K562 (cell line): ENCODE measurements around the gene OR2J3.

ENCODE experiments used
- FOXA3 ChIP-seq, 2 experiments: fragments of 450-650 bp in 1 of 2; sonication (generic) in 1 of 2; formaldehyde crosslinking; IDR thresholded peaks in 1 of 2; conservative IDR thresholded peaks in 1 of 2; 2 replicates each; pipeline versions ENCODE4 v1.4.0 to v1.8.0; 2020 to 2022; ENCODE audit warnings: mild to moderate bottlenecking in 2 of 2, missing genetic modification reagents in 1 of 2
- IRF2 ChIP-seq: sonication (generic); formaldehyde crosslinking; IDR thresholded peaks from 2 replicates; pipeline ENCODE4 v1.8.1; 2022; ENCODE audit warnings: mild to moderate bottlenecking, missing genetic modification reagents
- POLR3G ChIP-seq: IDR thresholded peaks from 2 replicates; pipeline ENCODE4 v1.6.1; 2011; ENCODE audit not compliant: insufficient read length, insufficient replicate concordance; ENCODE audit errors: extremely low read depth
- TARDBP ChIP-seq: fragments of 450-650 bp; IDR thresholded peaks from 2 replicates; pipeline ENCODE4 v1.6.1; 2016
- ZNF232 ChIP-seq: sonication (generic); formaldehyde crosslinking; IDR thresholded peaks from 2 replicates; pipeline ENCODE4 v1.8.0; 2022; ENCODE audit warnings: mild to moderate bottlenecking, missing genetic modification reagents
- TF ChIP-seq, protein P1 (sequence below): fragments of 450-650 bp; IDR thresholded peaks from 2 replicates; pipeline ENCODE4 v1.6.1; 2017; ENCODE audit warnings: antibody characterized with exemption
- TF ChIP-seq, protein P2 (sequence below), 2 experiments: fragments of 200-800 bp in 1 of 2; sonication (Bioruptor generic) in 1 of 2; sonication (generic) in 1 of 2; formaldehyde crosslinking in 1 of 2; IDR thresholded peaks in 1 of 2; conservative IDR thresholded peaks in 1 of 2; 2 replicates each; pipeline versions ENCODE4 v1.5.0 to v1.6.1; 2016 to 2020; ENCODE audit warnings: missing compliant biosample characterization in 1 of 2, missing genetic modification characterization in 1 of 2, missing genetic modification reagents in 1 of 2
- TF ChIP-seq, protein P3 (sequence below), 3 experiments: IDR thresholded peaks in 2 of 3; conservative IDR thresholded peaks in 1 of 3; 2 replicates each; pipeline ENCODE4 v1.5.1; 2011 to 2012; ENCODE audit warnings: low read length in 3 of 3, mild to moderate bottlenecking in 3 of 3, control low read depth in 2 of 3, improper control_type of control experiment in 1 of 3, inconsistent platforms in 1 of 3, low read depth in 1 of 3, mixed read lengths in 1 of 3, moderate library complexity in 1 of 3; ENCODE audit not compliant: insufficient read depth in 2 of 3
- TF ChIP-seq, protein P4 (sequence below): fragments of 450-650 bp; IDR thresholded peaks from 2 replicates; pipeline ENCODE4 v1.6.1; 2017; ENCODE audit warnings: mild to moderate bottlenecking, moderate library complexity

DNA sequence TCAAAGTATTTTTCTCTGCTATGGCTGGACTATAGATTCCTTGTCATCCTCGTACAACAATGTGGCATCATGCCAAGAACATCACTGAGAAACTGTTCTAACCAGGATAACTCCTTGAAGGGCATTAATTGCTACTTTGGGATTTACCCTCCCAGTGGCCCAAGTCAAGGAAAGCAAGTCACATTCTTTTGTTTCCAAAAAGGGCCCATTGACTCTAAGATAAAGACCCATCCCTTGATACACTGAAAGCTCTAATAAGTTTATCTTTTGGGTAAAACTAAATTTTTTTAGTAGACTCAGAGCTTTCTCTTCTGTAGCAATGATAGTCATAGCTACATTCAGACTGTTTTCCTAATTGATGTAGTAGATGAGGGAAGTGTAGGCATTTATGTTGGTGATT lies at the start of gene OR2J3:
- TF ChIP-seq POLR3G: no peak
- TF ChIP-seq, protein P1, sequence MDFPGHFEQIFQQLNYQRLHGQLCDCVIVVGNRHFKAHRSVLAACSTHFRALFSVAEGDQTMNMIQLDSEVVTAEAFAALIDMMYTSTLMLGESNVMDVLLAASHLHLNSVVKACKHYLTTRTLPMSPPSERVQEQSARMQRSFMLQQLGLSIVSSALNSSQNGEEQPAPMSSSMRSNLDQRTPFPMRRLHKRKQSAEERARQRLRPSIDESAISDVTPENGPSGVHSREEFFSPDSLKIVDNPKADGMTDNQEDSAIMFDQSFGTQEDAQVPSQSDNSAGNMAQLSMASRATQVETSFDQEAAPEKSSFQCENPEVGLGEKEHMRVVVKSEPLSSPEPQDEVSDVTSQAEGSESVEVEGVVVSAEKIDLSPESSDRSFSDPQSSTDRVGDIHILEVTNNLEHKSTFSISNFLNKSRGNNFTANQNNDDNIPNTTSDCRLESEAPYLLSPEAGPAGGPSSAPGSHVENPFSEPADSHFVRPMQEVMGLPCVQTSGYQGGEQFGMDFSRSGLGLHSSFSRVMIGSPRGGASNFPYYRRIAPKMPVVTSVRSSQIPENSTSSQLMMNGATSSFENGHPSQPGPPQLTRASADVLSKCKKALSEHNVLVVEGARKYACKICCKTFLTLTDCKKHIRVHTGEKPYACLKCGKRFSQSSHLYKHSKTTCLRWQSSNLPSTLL: no peak
- TF ChIP-seq, protein P2, sequence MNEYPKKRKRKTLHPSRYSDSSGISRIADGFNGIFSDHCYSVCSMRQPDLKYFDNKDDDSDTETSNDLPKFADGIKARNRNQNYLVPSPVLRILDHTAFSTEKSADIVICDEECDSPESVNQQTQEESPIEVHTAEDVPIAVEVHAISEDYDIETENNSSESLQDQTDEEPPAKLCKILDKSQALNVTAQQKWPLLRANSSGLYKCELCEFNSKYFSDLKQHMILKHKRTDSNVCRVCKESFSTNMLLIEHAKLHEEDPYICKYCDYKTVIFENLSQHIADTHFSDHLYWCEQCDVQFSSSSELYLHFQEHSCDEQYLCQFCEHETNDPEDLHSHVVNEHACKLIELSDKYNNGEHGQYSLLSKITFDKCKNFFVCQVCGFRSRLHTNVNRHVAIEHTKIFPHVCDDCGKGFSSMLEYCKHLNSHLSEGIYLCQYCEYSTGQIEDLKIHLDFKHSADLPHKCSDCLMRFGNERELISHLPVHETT (CRISPR knock-in tag; conservative IDR thresholded peaks at IDR 0.05 in 1 of 2, IDR thresholded peaks at IDR 0.05 in 1 of 2): no peak
- TF ChIP-seq, protein P3, sequence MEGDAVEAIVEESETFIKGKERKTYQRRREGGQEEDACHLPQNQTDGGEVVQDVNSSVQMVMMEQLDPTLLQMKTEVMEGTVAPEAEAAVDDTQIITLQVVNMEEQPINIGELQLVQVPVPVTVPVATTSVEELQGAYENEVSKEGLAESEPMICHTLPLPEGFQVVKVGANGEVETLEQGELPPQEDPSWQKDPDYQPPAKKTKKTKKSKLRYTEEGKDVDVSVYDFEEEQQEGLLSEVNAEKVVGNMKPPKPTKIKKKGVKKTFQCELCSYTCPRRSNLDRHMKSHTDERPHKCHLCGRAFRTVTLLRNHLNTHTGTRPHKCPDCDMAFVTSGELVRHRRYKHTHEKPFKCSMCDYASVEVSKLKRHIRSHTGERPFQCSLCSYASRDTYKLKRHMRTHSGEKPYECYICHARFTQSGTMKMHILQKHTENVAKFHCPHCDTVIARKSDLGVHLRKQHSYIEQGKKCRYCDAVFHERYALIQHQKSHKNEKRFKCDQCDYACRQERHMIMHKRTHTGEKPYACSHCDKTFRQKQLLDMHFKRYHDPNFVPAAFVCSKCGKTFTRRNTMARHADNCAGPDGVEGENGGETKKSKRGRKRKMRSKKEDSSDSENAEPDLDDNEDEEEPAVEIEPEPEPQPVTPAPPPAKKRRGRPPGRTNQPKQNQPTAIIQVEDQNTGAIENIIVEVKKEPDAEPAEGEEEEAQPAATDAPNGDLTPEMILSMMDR (IDR thresholded peaks at IDR 0.05 in 2 of 3, conservative IDR thresholded peaks at IDR 0.05 in 1 of 3; ENCODE audit: insufficient read depth in 2 of 3, low read depth in 1 of 3, low read length in 3 of 3): no peak
- TF ChIP-seq TARDBP: no peak
- no peak for TF ChIP-seq IRF2 (CRISPR knock-in tag)
- TF ChIP-seq, protein P4, sequence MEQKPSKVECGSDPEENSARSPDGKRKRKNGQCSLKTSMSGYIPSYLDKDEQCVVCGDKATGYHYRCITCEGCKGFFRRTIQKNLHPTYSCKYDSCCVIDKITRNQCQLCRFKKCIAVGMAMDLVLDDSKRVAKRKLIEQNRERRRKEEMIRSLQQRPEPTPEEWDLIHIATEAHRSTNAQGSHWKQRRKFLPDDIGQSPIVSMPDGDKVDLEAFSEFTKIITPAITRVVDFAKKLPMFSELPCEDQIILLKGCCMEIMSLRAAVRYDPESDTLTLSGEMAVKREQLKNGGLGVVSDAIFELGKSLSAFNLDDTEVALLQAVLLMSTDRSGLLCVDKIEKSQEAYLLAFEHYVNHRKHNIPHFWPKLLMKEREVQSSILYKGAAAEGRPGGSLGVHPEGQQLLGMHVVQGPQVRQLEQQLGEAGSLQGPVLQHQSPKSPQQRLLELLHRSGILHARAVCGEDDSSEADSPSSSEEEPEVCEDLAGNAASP: no peak
- TF ChIP-seq FOXA3 (CRISPR knock-in tag; conservative IDR thresholded peaks at IDR 0.05 in 1 of 2, IDR thresholded peaks at IDR 0.05 in 1 of 2): no peak
- TF ChIP-seq ZNF232 (CRISPR knock-in tag): no peak
